ENCODE results near the gene GRM1.

GRM1 gene

GRCh38 chr6:146028851-146029572 is at the start of gene GRM1:
GRM1 (plus strand) TSS chr6:146029062; CDS start chr6:146029518, 456 bp downstream.
- no peak for DNase-seq

GRCh38 chr6:146009338-146009737 is 19.5 kb upstream of the GRM1 start:
- DNase-seq, result no peak

DNA sequence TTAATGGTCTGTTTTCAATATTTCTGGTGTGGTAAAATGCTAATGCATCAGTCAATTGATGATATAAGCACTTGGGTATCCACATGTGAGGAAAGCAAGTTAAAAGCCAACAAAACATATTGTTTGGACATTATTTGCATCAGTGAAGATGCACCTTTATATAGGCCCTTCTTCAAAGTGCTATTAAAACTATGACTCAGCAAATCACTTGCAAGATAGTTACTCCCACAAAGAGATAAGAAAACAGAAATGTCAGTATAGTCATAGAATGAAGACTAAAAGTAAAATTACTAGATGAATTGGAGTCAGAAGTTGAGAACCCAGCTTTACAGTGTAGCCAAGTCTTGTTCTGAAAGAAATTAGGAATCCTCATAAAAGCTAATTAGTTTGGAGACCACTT is 14.6 kb upstream of the GRM1 start:
- no peak for DNase-seq

GRCh38 chr6:146017672-146018071 is 11.2 kb upstream of the GRM1 start:
- DNase-seq, result no peak

DNA sequence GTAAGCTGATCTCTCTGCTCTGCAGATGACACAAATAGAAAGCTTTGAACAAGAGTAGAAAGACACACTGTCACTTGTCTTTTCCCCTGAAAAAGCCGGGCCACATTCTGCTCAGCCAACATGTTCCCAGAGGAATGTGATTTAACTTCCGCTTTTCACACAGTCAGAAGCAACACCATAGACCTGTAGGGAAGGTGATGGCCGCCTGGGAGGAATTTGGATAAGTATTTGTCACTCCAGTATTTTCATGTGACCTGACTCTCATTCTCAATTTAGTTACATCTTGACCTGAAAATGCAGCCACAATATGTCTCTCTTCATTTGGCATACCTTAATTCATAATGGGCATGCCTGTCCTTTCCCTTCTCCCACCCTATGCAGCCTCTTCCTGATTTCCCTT is 2.0 kb upstream of the GRM1 start:
- no peak for DNase-seq

DNA sequence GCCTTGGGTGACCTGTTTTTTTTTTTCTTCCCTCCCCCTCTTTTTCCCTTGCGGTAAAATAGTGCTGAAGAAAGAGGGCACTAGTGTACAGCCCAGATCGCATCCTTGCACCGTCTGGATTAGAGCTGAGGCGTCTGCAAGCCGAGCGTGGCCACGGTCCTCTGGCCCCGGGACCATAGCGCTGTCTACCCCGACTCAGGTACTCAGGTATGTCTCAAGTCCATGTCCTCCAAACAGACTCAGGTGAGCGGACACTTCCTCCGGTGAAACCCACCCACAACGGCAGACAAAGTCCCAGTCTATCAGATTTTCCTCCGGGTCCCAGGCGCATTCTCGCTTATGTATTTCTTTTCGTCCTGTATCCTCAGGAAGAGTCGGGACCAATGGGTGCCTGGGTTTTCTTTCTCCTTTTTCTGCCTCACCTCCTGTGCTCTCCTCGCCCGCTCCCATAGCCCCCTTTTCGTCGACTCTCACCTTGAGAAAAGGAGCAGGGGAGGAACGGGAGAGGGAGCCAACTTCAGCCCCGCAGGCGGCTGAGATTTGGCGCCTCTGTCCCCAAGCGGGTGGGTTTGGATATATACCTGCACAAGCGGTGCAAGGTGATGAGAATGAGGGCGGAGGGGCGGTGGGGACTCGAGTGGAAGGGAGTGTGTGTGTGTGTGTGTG is 1.1 kb upstream of the GRM1 start:
- peak; percentile 17 for DNase-seq

- no peak for DNase-seq
Observed at GRCh38 chr6:146028252-146028795, 538 bp upstream of the GRM1 start.

DNA sequence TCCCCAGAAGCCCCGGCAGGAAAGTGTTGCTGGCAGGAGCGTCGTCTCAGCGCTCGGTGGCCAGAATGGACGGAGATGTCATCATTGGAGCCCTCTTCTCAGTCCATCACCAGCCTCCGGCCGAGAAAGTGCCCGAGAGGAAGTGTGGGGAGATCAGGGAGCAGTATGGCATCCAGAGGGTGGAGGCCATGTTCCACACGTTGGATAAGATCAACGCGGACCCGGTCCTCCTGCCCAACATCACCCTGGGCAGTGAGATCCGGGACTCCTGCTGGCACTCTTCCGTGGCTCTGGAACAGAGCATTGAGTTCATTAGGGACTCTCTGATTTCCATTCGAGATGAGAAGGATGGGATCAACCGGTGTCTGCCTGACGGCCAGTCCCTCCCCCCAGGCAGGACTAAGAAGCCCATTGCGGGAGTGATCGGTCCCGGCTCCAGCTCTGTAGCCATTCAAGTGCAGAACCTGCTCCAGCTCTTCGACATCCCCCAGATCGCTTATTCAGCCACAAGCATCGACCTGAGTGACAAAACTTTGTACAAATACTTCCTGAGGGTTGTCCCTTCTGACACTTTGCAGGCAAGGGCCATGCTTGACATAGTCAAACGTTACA is 817 bp downstream of the GRM1 start:
- DNase-seq, result no peak

- DNase-seq, result no peak
Observed at GRCh38 chr6:146032387-146032786, 3.5 kb downstream of the GRM1 start.

- no peak for DNase-seq
Observed at GRCh38 chr6:146040360-146040759, 11.5 kb downstream of the GRM1 start.

- no peak for DNase-seq
Observed at GRCh38 chr6:146041282-146041681, 12.4 kb downstream of the GRM1 start.

GRCh38 chr6:146047371-146047770 is 18.5 kb downstream of the GRM1 start:
- DNase-seq, result no peak

DNA sequence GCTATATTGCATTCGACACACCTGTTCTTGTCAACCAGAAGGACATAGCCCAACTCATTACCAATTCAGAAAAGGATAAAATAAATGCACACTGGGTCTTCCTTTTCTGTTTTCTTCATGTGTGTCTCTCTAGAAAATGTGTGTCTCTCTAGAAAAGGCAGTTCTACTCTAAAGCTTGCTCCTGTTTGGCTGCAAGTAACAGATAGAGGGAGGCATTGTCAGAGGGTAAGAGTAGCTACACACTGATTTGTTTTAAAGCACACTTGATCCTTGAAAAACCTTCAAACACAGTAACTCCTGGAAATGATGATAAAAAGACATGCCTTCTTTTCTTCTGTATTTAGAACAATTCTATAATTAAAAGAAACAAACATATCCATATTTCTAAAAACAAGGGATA is 21.3 kb downstream of the GRM1 start:
- no peak for DNase-seq

- DNase-seq, result no peak
Observed at GRCh38 chr6:146056506-146056905, 27.6 kb downstream of the GRM1 start.

DNA sequence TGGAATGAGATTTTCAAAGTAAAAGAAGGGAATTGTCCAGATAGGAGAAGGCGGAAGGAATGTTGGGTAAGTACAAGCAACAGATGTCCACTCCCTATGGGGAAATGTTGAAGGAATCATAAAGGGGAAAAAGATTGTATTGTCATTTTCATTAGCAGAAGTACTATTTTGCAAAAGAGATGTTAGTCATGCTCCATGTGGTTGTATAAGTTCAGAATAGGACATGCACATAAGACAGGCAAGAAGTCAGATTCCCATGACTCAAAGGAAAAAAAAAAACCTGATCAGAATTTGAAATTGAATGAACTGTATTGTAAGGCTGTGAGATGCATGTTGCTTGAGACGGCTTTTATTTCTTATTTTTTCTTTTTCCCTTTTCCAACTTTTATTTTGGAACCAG is 36.8 kb downstream of the GRM1 start:
- no peak for DNase-seq

DNA sequence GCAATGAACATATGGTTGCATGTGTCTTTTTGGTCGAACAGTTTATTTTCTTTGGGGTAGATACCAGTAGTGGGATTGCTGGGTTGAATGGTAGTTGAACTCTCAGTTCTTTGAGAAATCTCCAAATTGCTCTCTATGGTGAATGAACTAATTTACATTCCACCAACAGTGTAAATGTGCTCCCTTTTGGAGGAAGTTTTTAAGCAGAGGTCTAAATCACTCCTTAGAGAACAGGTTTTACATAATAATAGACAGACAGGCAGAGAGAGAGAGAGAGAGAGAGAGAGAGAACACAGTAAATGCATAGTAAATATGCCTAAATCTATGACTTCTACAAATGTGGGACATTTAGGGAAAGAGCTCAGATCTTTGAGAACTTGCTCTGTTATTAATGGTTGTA is 37.6 kb downstream of the GRM1 start:
- no peak for DNase-seq

- no peak for DNase-seq
Observed at GRCh38 chr6:146071781-146072180, 42.9 kb downstream of the GRM1 start.

- no peak for DNase-seq
Observed at GRCh38 chr6:146077992-146078391, 49.1 kb downstream of the GRM1 start.

DNA sequence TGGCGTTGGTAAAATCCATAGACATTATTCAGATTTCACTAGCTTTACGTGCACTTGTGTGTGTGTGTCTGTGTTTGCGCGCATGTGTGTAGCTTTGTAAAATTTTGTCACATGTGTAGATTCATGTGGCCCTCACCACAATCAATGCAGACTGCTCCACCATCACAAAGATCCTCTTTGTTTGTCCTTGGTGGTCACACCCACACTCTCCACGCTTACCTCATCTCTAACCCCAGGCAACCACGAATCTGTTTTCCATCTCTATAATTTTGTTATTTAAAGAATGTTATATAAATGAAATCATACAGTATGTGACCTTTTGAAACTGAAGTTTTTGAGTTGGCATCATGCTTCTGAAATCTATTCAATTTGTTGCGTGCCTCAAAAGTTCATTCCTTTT is 58.5 kb downstream of the GRM1 start:
- no peak for DNase-seq

DNA sequence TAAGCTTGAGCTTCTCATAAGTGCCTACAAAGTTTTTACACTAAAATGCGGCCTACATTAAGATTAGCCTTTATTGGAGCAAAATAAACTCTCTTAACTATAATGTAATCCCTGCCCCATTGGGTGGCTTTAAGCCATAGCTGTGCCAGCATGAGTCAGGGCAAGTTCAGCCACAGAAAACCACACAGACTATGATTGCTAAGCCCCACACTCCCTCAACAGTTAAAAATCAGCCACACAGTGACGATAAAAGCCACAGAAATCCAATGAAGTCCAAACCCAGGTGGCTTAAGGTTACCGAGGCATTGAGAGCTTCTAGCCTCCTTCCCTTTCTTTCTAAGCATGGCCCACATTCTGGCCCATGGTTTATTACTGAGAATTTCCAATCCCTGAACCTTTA is 61.6 kb downstream of the GRM1 start:
- DNase-seq, result no peak

DNA sequence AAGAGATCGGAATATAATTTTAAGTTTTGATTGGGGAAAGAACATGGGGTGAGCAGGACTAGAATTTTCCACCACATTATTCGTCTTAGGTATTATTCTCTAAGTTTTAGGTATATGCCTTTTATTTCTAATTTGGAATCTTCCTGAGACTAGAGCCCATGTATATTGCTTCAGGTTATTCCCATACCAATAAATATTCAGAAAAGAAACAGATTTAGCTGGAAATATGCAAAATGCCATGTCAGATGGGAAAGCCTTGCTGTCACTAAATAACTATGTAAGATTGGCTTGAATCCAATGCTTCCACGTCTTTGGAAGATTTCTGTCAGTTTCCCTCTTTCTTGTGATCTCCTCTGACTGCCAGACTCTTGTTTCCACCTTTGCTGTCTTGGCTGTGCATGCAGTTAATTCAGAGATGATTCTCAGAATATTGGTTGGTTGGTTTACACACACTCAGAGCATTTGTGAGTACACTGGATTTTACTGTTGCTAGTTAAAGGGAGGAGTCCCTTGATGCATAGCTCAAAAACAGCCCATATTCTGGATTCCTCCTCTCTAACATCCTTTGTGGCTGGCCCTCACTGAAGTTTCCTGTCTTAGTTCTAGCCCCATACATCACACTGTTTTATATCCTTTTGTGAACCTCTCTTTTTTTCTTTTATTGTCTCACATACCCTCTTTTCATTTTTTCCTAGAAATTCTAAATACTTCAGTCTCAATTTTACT is 64.3 kb downstream of the GRM1 start:
- no peak for DNase-seq

GRCh38 chr6:146095481-146095880 is 66.6 kb downstream of the GRM1 start:
- DNase-seq, result no peak

- no peak for DNase-seq
Observed at GRCh38 chr6:146097586-146097985, 68.7 kb downstream of the GRM1 start.

Measured in NCI-H1417 treated with DMSO at 0.1 percent for 48 hours (cell line).